Measurements from ENCODE around the gene PHKB.

GRCh38 chr16:47626246-47626645, 165.1 kb downstream of the PHKB start:
- no peak for TF ChIP-seq CTCF (optimal IDR thresholded peaks at IDR 0.05 in 1 of 3, IDR thresholded peaks at IDR 0.05 in 1 of 3, conservative IDR thresholded peaks at IDR 0.05 in 1 of 3; ENCODE audit: extremely low read depth in 1 of 3, insufficient read depth in 2 of 3, low read length in 3 of 3)
- TF ChIP-seq EZH2 (IDR thresholded peaks at IDR 0.05; ENCODE audit: low read length): no peak
